ENCODE results near the gene GPR152. TPM values are rescaled to one million over a fixed set of nuclear protein-coding genes. Genes with fewer than 3 reads are reported as not detected.

GPR152 gene
- total RNA-seq, 1 donor from 2014 or later: not detected

- H2AFZ ChIP-seq (ENCODE audit: low read depth, low read length): no peak overlapping the region
- H4K20me1 ChIP-seq (ENCODE audit: insufficient read depth, low read length): peaks cover 6% of the 10 kb centered on the region
- H3K36me3 ChIP-seq (ENCODE audit: insufficient read depth, low read length): peaks cover 8% of the 10 kb centered on the region
- no peaks in the 10 kb centered on the region for H3K9me3 ChIP-seq (ENCODE audit: insufficient read depth, low read depth, low read length)
- TF ChIP-seq CTCF (IDR thresholded peaks at IDR 0.05; ENCODE audit: insufficient read depth, low read depth, low read length) (no peak), EZH2 (IDR thresholded peaks at IDR 0.05; ENCODE audit: insufficient read depth, low read length) (no peak)
- Mint-ChIP-seq H3K36me3 (ENCODE audit: low read depth, unreplicated experiment) (peaks cover 9% of the 10 kb centered on the region), H3K27me3 (ENCODE audit: low read depth, unreplicated experiment) (no peaks in the 10 kb centered on the region), H3K27ac (ENCODE audit: unreplicated experiment) (no peak overlapping the region), H3K4me3 (ENCODE audit: unreplicated experiment) (no peak overlapping the region), H3K9me3 (ENCODE audit: unreplicated experiment) (no peaks in the 10 kb centered on the region), H3K4me1 (ENCODE audit: low read depth, unreplicated experiment) (peaks cover 7% of the 10 kb centered on the region)
- H3K4me2 ChIP-seq (ENCODE audit: low read length): no peak overlapping the region
- H3K27me3 ChIP-seq (ENCODE audit: insufficient read depth, low read length): no peaks in the 10 kb centered on the region
- DNase-seq (ENCODE audit: low read depth) (no peak), FAIRE-seq (no peak)
- no peak overlapping the region for H3K9ac ChIP-seq (ENCODE audit: low read length)
- peaks cover 13% of the 10 kb centered on the region for H3K4me1 ChIP-seq (ENCODE audit: insufficient read depth, low read length)
- no peaks in the 10 kb centered on the region for H3K79me2 ChIP-seq (ENCODE audit: insufficient read depth, low read length)
- no peak overlapping the region for H3K27ac ChIP-seq (ENCODE audit: low read depth, low read length)
- no peak overlapping the region for H3K4me3 ChIP-seq (ENCODE audit: insufficient read depth, low read depth, low read length)
Observed at GRCh38 chr11:67435727-67436458, 16.6 kb downstream of the GPR152 start.

- no peak overlapping the region for H3K9ac ChIP-seq (ENCODE audit: low read length)
- no peak for FAIRE-seq
Observed at GRCh38 chr11:67435031-67435726, 17.4 kb downstream of the GPR152 start.

More at GRCh38 chr11:67435031-67435726, 17.4 kb downstream of the GPR152 start:
- Histone ChIP-seq H2AFZ (ENCODE audit: low read depth, low read length) (no peak overlapping the region), H3K4me1 (ENCODE audit: insufficient read depth, low read length) (peaks cover 13% of the 10 kb centered on the region), H3K27me3 (ENCODE audit: insufficient read depth, low read length) (no peaks in the 10 kb centered on the region), H3K36me3 (ENCODE audit: insufficient read depth, low read length) (peaks cover 8% of the 10 kb centered on the region), H3K4me3 (ENCODE audit: insufficient read depth, low read depth, low read length) (no peak overlapping the region), H3K27ac (ENCODE audit: low read depth, low read length) (no peak overlapping the region), H4K20me1 (ENCODE audit: insufficient read depth, low read length) (no peaks in the 10 kb centered on the region), H3K4me2 (ENCODE audit: low read length) (no peak overlapping the region), H3K79me2 (ENCODE audit: insufficient read depth, low read length) (peaks cover 7% of the 10 kb centered on the region), H3K9me3 (ENCODE audit: insufficient read depth, low read depth, low read length) (no peaks in the 10 kb centered on the region)
- Mint-ChIP-seq H3K9me3 (ENCODE audit: unreplicated experiment) (no peaks in the 10 kb centered on the region), H3K4me3 (ENCODE audit: unreplicated experiment) (no peak overlapping the region), H3K27me3 (ENCODE audit: low read depth, unreplicated experiment) (no peaks in the 10 kb centered on the region), H3K27ac (ENCODE audit: unreplicated experiment) (no peak overlapping the region), H3K36me3 (ENCODE audit: low read depth, unreplicated experiment) (peaks cover 9% of the 10 kb centered on the region), H3K4me1 (ENCODE audit: low read depth, unreplicated experiment) (peaks cover 7% of the 10 kb centered on the region)
- no peak for DNase-seq (ENCODE audit: low read depth)
- TF ChIP-seq EZH2 (IDR thresholded peaks at IDR 0.05; ENCODE audit: insufficient read depth, low read length): no peak
- TF ChIP-seq CTCF (IDR thresholded peaks at IDR 0.05; ENCODE audit: insufficient read depth, low read depth, low read length): no peak
